ENCODE results near the gene MTHFSD. TPM values are rescaled to one million over a fixed set of nuclear protein-coding genes. Genes with fewer than 3 reads are reported as not detected.

MTHFSD gene
- total and polyA plus RNA-seq, 10 of the 15 experiments (the other 5 are each of a cell fraction or from before 2014, with no cell fraction given) = 2.2 to 24.5 (median 18.1) TPM

- DNase-seq (ENCODE audit: low read depth, low spot score) (no peak), FAIRE-seq (no peak), ATAC-seq (no peak)
- no peaks in the 10 kb centered on the region for H3K4me1 ChIP-seq (ENCODE audit: control insufficient read depth, insufficient read depth, low read length)
- no peaks in the 10 kb centered on the region for H3K79me2 ChIP-seq (ENCODE audit: control insufficient read depth, insufficient read depth, low read length)
- H3K4me3 ChIP-seq = no peak overlapping the region
- in situ Hi-C loops (cut with MboI) (no loop called here), intact Hi-C loops (cut with micrococcal nuclease; ENCODE audit: unreplicated experiment) (no loop called here)
- H2AFZ ChIP-seq (ENCODE audit: control insufficient read depth, low read depth, low read length) = no peak overlapping the region
- ChIA-PET CTCF (interaction anchor here (1.1 to 1.8 kb wide), 2 partner anchors 10 to 491 kb away, joined by 4 to 11 read pairs; no protein-coding TSS in a partner anchor), RAD21 (ENCODE audit: unreplicated experiment) (interaction anchor here (1.0 kb wide), 1 partner anchor 188 kb away, joined by 3 read pairs; no protein-coding TSS in a partner anchor), SMC1A (ENCODE audit: uncharacterized antibody, unreplicated experiment) (interaction anchor here (1.4 kb wide), 1 partner anchor 11 kb away, joined by 6 read pairs; no protein-coding TSS in a partner anchor), POLR2A (no interaction called here)
- no peak overlapping the region for H3K9ac ChIP-seq (ENCODE audit: control insufficient read depth, insufficient read depth, low read length)
- no peaks in the 10 kb centered on the region for H4K20me1 ChIP-seq (ENCODE audit: control insufficient read depth, insufficient read depth)
- 27% methylated on average over 10 of the region's 10 CpGs for WGBS (ENCODE audit: insufficient coverage, insufficient replicate concordance, low lambda C conversion rate, missing lambda C conversion rate)
- H3K4me2 ChIP-seq (ENCODE audit: control insufficient read depth, insufficient read depth) = no peak overlapping the region
- no peak overlapping the region for H3K27ac ChIP-seq (ENCODE audit: control insufficient read depth, insufficient read depth)
- H3K9me3 ChIP-seq (replicated peaks; ENCODE audit: control insufficient read depth, insufficient read depth, low read length) = no peaks in the 10 kb centered on the region
- BruUV-seq (replicated peaks) = no TSS peak
- no peaks in the 10 kb centered on the region for H3K36me3 ChIP-seq (ENCODE audit: control insufficient read depth in 2 of 2, insufficient read depth in 2 of 2, low read length in 1 of 2)
- peaks cover 2 to 9% of the 10 kb centered on the region in 2 experiments; a peak in 3 of 4 replicates for H3K27me3 ChIP-seq (replicated peaks in 1 of 2; ENCODE audit: control insufficient read depth in 2 of 2, insufficient read depth in 2 of 2, low read length in 1 of 2)
- TF ChIP-seq EGR1 (IDR thresholded peaks at IDR 0.05; ENCODE audit: borderline replicate concordance in 1 of 2, low read depth in 2 of 2, low read length in 2 of 2) = no peak
- no peak for TF ChIP-seq NFXL1 (IDR thresholded peaks at IDR 0.05; ENCODE audit: borderline replicate concordance)
- TF ChIP-seq TAF1 (IDR thresholded peaks at IDR 0.05; ENCODE audit: borderline replicate concordance, low read depth, low read length) = no peak
- no peak for TF ChIP-seq FOXM1 (IDR thresholded peaks at IDR 0.05; ENCODE audit: low read depth, low read length)
- TF ChIP-seq FOS (IDR thresholded peaks at IDR 0.05; ENCODE audit: borderline replicate concordance, extremely low read depth, insufficient read length) = no peak
- no peak for TF ChIP-seq EED (IDR thresholded peaks at IDR 0.05; ENCODE audit: low read depth)
- no peak for TF ChIP-seq ZSCAN29 (IDR thresholded peaks at IDR 0.05)
Observed at GRCh38 chr16:86571530-86571915, 16.5 kb upstream of the MTHFSD start.

All from GM12878 (cell line).